Measurements from ENCODE around the gene RTN4.
"Not testable (repeated sequence)": the region's sequence is repeated elsewhere in the genome, so short reads cannot be mapped to it uniquely, and the experiment has no call there.

RTN4 gene

DNA sequence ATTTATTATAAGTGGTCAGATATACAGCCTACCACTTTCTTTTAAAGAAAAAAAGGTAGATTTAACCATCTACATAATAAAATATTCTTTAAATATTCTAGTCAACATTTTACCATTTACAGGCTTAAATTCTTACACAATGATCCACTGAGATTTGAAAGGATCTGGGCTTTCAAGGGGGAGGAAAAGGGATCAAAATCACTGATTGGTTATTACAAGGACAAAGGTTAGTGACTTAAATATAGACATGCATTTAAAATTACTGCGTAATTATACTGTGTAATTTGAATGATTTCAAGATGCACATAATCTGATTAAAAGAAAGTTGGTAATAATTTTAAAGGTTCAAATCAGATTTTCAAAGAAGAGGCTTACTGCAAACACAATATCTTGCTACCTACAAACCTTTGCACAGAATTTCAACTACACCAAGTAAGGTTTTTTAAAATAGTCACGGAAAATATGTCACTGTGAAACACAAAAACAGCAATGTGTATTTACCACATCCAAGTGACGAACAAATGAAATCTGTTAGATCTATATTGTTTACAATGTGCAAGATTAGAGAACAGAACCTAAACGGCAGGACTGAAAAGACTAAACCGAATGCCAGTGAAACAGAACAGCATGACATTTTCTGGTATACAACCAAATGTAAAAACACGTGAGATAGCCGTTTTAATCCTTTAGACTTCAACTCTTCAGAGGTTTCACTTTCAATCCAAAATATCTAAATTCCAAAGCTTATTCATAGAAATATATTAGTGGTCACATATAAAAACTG, 40.8 kb downstream of the RTN4 start:
- DNase-seq: no peak

DNA sequence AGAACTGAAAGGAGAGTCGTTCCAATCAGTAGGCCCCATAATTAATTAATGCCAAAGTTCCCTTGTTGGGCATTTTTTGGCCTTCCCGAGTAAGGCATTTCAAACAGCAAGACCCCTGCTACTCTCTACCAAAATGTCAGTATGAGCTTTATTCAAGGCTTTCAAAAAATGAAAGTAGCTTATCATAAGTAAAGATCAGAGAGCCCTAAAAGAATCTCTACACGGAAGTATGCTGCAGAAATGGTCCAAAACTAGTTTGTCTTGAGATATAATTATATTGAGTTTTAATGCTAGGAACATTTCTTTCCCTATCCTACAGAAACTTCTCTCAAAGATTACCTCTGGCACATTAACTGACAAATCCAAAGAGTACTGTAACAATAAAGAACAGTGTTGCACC, 43.9 kb downstream of the RTN4 start:
- no peak for DNase-seq

- no peak for DNase-seq
Observed at GRCh38 chr2:55003706-55004639, 46.3 kb downstream of the RTN4 start.

DNA sequence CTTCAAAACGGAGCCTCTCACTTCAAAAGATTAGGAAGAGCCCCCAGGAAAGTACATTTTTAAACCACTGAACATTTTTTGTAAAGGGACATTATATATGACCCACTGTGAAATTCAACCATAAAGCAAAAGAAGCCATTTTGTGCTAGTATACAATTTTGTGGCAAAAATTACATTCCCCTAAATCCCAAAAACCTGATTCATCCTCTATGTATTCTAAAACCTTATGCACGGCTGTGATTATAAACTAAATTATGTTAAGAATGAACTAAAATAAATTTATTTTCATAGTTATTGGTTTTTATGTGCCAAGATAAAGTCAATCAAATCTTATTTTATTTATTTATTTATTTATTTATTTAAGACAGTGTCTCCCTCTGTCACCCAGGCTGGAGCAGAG, 48.5 kb downstream of the RTN4 start:
- DNase-seq: no peak

GRCh38 chr2:55000341-55000740, 49.9 kb downstream of the RTN4 start:
- no peak for DNase-seq

DNA sequence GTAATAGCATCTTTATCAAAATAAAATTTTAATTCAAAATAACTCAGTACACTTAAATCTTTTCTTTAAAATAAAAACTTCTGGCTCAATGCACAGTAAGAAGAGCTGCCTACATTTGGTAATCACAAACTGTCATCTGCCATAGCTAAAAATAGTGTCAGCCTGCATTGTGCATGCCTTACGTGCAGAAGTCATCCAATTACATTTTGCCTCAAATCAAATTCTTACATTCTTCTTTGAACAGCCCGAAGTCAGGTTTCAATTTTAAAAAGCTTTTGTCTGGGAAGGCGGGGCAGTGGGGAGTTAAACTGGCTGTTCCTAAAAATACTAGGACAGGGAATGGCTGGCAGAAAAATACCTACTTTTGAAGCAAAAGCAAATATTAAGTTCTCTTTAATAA, 51.1 kb downstream of the RTN4 start:
- DNase-seq: peak; percentile 29

DNA sequence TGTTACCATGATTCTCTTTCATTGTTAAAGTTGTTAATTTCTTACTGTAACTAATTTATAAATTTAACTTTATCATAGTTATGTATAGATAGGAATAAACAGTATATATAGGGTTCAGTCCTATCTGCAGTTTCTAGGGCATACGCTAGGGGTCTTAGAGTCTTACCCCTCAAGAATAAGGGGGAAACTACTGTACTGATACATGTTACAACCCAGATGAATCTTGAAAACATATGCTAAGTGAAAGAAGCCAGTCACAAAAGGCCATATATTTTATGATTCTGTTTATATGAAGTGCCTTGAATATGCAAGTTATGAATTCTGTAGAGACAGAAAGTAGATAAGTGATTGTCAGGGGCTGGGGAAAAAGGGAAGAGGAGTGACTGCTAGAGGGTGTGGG, 52.4 kb downstream of the RTN4 start:
- no peak for DNase-seq

- no peak for DNase-seq
Observed at GRCh38 chr2:54995553-54995952, 54.7 kb downstream of the RTN4 start.

DNA sequence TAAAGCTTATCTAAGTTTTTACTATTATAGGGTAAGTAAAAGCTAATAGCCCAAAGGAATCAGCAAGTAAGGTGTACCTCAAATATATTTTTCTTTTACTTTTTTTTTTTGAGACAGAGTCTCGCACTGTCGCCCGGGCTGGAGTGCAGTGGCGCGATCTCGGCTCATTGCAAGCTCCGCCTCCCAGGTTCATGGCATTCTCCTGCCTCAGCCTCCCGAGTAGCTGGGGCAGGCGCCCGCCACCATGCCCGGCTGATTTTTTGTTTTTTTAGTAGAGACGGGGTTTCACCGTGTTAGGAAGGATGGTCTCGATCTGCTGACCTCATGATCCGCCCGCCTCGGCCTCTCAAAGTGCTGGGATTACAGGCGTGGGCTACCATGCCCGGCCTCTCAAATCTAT, 59.6 kb downstream of the RTN4 start:
- not testable (repeated sequence) for DNase-seq

DNA sequence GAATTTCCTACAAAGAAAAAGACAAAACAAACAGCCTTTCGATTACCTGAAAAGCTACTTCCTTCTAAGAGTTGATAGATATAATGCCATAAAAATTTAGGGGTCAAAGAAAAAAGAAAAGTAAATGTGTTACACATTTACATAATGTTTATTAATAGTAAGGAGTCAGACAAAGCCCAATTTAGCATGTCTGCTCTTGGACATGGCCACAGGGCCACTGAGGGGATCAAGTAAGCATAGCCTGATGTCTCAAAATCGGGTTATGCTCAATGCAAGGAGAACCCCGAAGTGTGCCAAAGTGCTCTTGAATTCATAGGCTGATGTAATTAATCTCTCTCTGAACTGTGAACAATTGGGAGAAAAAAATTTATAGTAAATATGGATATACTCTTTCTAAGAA, 61.6 kb downstream of the RTN4 start:
- DNase-seq: no peak

GRCh38 chr2:54986264-54986663, 64.0 kb downstream of the RTN4 start:
- no peak for DNase-seq

DNA sequence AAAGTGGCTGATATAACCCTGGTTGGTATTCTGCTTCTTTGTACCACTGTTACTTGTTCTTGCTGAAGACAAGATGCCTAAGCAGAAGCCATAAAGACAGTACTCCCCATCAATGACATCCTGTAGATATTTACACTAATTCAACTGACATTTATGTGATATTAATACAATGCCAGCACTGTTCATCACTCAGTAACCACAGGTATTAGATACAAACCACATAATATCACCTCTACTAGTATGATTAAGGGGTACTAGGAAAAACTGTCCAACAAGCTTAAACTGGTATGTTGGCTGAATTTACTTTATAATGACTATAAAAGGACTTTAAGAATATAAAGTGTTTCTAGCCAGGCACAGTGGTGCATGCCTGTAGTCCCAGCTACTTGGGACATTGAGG, 65.8 kb downstream of the RTN4 start:
- no peak for DNase-seq

DNA sequence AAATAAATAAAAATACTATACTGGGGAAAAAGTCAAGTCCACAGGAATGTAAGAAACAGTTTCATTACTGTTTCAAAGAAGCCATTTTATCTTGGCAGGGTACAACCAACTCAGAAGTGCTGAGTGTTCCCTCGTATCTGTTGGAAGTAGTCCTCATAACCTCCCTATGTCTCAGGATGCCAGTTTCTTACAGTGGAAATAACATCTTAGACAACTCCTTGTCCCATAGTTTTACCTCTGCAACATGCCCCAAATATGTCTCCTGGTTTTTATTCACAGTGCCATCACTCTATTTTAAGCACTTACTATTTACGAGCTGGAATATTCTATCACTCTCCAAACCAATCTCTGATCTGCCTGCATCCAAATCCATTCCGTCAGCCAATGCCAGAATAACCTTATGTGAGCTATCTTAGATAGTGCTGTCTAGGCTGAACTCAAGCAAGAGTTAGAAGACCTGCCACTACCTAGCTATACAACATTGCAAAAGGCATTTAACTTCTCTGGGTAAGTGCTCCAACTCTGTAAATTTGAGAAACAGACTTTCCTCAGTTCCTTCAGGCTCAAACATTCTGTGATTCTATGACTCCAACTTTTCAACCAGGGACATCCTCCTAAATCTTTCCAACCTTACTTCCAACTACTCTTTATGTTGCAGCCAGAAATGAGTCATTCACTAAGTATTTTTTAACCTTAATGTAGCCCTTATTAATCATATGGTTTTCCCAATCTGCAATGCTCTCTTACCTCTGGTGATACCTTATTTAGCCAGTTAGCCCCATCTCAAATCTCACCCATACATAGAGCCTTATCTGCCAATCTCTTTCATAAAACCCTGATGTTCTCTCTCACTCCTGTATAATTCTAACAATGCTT, 66.7 kb downstream of the RTN4 start:
- no peak for DNase-seq

GRCh38 chr2:54981385-54981784, 68.9 kb downstream of the RTN4 start:
- DNase-seq: no peak

DNA sequence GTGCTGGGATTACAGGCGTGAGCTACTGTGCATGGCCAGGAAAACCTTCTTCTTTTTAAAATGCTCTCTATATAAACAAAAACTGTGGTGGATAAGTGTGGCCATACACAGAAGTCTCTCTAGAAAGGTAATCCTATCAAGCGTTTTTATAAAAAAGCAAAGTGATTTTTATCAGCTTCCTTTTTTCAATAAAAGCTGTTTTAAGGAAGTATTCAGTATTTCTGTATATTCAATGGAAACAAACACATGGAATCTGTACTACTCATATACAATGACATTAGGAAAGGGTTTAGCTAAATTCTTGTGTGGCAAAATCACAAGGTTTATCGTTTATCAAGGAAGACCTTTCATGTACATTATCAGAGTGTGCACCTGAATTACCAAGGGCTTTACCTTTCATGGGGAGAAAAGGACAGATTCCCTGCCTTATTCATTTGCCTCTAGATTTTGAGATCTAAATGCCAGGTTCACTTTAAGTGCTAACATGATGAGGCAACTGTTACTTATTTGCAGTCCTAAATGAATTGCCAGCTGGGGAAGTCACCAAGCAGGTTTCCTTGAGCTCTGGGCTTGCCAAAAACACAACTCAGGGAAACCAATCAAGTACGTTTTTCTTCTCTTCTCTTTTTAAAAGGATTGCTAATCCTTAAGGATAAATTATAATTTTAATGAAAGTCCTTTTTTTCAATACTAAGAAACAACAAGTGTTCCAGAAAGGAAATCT, 70.8 kb downstream of the RTN4 start:
- DNase-seq: no peak

GRCh38 chr2:54977149-54977548, 73.1 kb downstream of the RTN4 start:
- no peak for DNase-seq

GRCh38 chr2:54975598-54976492, 74.4 kb downstream of the RTN4 start:
- DNase-seq: no peak

GRCh38 chr2:54975175-54975574, 75.1 kb downstream of the RTN4 start:
- DNase-seq: no peak

- no peak for DNase-seq
Observed at GRCh38 chr2:54969940-54970338, 80.3 kb downstream of the RTN4 start.

DNA sequence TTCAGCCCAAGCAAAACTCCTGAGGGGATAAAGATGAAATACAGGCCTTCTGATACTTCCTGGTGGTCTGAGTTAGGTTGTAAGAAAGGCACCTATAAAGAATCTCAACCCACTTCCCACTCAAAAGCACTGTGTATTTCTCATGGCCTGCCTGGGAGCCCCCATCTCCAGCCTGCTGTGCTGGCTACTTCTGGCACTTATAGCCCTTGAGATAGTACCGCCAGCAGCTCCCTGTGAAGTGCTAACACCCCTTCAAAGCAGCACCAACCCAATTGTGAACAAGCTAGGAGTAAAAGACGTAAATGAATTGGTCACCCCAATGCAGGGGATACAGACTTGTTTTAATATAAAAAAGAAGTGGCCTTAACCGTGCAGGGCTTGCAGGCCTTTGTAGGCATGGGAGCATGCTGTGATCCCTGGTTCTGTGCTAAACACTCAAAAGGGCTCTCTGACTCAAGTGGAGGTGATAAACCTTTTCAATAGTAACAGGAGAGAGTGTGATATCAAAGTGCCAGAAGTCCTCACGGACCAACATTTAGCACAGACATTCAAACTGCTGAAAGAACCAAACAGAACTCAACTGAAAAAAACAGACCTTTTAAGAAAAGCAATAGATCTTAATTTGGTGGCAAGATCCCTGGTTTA, 80.8 kb downstream of the RTN4 start:
- no peak for DNase-seq

Measured in right hindlimb (tissue), 1 donor.